ENCODE results near the gene MAPK10.
A peak's percentile ranks its signal among the peaks of the same experiment; 100 is the strongest.

MAPK10 gene

GRCh38 chr4:86055898-86056297, 304.0 kb downstream of the MAPK10 start:
- no peak for TF ChIP-seq CTCF (IDR thresholded peaks at IDR 0.05; ENCODE audit: insufficient read depth, missing control alignments)

GRCh38 chr4:86054286-86055032, 305.4 kb downstream of the MAPK10 start:
- no peak for DNase-seq (ENCODE audit: insufficient read length, low spot score)
- peak; percentile 92 for FAIRE-seq
- no peak for TF ChIP-seq CTCF (IDR thresholded peaks at IDR 0.05; ENCODE audit: insufficient read depth, missing control alignments)

More at GRCh38 chr4:86055898-86056297, 304.0 kb downstream of the MAPK10 start:
- DNase-seq (ENCODE audit: insufficient read length, low spot score): no peak
- no peak for FAIRE-seq

GRCh38 chr4:86050496-86050895, 309.4 kb downstream of the MAPK10 start:
- FAIRE-seq (no peak), DNase-seq (ENCODE audit: insufficient read length, low spot score) (no peak)
- no peak for TF ChIP-seq CTCF (IDR thresholded peaks at IDR 0.05; ENCODE audit: insufficient read depth, missing control alignments)

GRCh38 chr4:86048426-86048825, 311.4 kb downstream of the MAPK10 start:
- no peak for TF ChIP-seq CTCF (IDR thresholded peaks at IDR 0.05; ENCODE audit: insufficient read depth, missing control alignments)
- DNase-seq (ENCODE audit: insufficient read length, low spot score): no peak
- FAIRE-seq: no peak

- FAIRE-seq (no peak), DNase-seq (ENCODE audit: insufficient read length, low spot score) (no peak)
- no peak for TF ChIP-seq CTCF (IDR thresholded peaks at IDR 0.05; ENCODE audit: insufficient read depth, missing control alignments)
These were observed 315.3 kb downstream of the MAPK10 start for GRCh38 chr4:86044593-86044985.

GRCh38 chr4:86043755-86044592, 315.9 kb downstream of the MAPK10 start:
- peak; percentile 58 for FAIRE-seq
- TF ChIP-seq CTCF (IDR thresholded peaks at IDR 0.05; ENCODE audit: insufficient read depth, missing control alignments): peak; percentile 78
- no peak for DNase-seq (ENCODE audit: insufficient read length, low spot score)

GRCh38 chr4:86038037-86038436, 321.8 kb downstream of the MAPK10 start:
- TF ChIP-seq CTCF (IDR thresholded peaks at IDR 0.05; ENCODE audit: insufficient read depth, missing control alignments): no peak
- DNase-seq (ENCODE audit: insufficient read length, low spot score): no peak
- FAIRE-seq: no peak

Measured in D721Med (cell line).